ENCODE measurements around the gene ARHGEF11.

DNA sequence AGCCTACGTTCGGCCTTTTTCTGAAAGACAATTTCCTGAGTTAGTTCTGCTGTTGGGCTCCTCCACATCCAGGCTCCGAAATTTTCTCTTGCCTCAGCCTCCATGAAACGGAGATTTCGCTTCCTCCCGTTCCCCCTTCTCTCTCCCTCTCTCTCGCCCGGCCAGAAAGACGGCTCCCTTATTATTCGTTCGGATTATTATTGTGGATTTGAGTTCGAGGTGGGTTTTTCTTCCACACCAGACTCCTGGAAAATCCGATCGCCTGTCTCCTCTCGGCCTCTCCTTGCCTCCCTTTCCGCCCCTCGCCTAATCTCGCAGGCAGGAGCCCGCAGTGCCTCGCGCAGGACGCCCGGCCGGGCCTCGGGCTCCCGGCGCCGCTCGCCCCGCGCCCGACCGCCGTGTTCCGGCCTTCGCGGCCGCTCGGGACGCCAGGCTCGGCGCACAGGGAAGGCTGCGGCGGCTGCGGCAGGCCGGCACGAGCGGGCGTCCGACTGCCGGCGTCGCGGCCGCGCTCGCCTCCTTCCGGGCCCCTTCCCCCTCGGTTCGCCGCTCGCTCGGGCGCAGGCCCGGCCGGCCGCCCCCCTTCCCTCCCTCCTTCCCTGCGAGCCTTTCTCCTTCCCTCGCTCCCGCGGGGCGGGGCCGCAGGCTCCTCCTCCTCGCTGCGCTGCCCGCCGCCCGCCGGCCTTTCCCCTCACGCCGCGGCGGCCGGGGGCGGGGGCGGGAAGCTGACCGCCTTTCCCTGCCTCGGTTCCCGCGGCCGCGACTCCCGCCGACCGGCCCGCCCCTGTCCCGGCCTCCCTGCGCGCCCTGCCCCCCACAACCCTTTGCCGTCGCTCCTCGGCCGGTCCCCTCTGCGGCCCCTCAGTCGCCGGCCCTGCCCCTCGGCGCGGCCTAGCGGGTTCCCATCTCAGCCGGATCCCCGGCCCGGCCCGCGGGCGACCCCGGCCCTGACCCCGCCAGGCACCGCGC lies at the start of gene ARHGEF11:
- no peak for TF ChIP-seq EZH2 (IDR thresholded peaks at IDR 0.05; ENCODE audit: borderline replicate concordance, low read length)
- TF ChIP-seq, protein P1, sequence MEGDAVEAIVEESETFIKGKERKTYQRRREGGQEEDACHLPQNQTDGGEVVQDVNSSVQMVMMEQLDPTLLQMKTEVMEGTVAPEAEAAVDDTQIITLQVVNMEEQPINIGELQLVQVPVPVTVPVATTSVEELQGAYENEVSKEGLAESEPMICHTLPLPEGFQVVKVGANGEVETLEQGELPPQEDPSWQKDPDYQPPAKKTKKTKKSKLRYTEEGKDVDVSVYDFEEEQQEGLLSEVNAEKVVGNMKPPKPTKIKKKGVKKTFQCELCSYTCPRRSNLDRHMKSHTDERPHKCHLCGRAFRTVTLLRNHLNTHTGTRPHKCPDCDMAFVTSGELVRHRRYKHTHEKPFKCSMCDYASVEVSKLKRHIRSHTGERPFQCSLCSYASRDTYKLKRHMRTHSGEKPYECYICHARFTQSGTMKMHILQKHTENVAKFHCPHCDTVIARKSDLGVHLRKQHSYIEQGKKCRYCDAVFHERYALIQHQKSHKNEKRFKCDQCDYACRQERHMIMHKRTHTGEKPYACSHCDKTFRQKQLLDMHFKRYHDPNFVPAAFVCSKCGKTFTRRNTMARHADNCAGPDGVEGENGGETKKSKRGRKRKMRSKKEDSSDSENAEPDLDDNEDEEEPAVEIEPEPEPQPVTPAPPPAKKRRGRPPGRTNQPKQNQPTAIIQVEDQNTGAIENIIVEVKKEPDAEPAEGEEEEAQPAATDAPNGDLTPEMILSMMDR (conservative IDR thresholded peaks at IDR 0.05 in 1 of 2, IDR thresholded peaks at IDR 0.05 in 1 of 2; ENCODE audit: extremely low read depth in 1 of 2, insufficient read depth in 1 of 2, low read depth in 1 of 2, low read length in 2 of 2), result no peak

All from mammary epithelial cell (primary cell).